Stimulated activated CD4-positive, alpha-beta T cell treated with anti-CD3 and anti-CD28 coated beads, Interleukin-12 subunit alpha, Interleukin-12 subunit beta, amount 100 ng/mL, for 4 hours (primary cell): ENCODE measurements around the gene RTN4R.

ENCODE experiments used
- DNase-seq: peaks from one replicate; pipeline ENCODE4 v3.0.0-alpha.2; 2020

RTN4R gene

DNA sequence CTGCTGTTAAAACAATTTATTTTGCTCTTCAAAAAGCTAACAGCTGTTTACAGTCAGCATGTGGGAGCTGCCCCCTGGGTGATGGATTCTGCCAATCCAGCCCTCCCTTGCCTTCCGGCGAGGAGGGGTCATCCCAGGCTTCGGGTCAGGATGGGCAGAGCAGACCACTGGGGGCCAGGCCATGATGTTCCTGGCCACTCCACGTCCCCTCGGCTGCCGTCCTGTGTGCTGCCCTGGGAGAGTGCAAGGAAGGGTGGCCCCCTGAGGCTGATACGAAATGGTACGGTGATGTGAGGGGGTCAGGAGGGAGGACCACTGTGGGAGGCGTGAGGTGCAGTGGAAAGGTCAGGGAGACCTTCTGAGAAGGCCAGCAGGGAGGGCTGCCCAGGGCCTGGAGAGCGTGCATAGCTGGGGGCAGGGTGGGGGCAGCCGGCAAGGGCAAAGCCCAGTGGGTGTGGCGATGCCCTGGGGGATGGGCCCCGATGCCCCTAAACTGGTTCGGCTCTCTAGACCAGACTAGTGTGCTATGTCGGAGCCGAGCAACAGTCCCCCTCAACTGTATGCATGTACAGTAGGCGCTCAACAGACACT lies 41.3 kb downstream of the RTN4R start:
- no peak for DNase-seq

DNA sequence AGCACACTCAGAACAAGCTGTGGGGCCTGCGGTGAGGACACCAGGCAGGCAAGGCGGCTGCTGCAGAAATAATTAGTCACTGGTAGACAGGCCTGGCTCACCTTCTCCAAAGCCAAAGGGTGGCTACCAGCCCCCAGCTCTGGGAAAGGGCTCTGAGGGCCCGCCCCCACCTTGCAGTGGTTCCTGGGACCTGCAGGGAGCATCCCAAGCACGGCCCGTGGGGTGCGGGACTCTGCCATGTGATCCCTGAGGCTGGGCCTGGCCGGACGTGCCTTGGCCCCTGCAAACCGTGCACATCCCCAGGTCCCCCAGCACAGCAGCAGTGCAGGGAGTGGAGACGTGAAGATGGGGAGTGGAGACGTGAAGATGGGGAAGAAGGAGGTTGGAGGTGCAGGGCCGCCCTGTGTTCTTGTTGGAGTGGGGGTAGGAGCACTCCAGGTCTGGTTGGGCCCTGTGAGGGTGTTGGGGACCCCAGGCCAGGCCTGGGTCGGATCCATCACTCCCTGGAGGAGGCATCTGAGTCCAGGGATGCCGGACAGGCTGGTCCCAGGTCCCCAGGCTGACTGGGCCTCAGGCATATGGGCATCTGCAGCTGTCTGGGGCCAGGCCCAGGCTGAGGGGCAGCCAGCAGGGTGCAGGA lies 41.9 kb downstream of the RTN4R start:
- DNase-seq: no peak

DNA sequence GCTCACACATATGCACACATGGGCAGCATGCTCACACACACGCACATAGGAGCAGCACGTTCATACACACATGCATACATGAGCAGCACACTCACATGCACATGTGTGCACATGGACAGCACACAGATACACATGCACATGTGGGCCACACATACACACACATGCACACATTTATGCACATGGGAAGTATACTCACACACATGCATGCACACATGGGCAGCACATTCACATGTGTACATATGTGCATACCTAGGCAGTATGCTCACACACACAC lies 42.5 kb downstream of the RTN4R start:
- no peak for DNase-seq

DNA sequence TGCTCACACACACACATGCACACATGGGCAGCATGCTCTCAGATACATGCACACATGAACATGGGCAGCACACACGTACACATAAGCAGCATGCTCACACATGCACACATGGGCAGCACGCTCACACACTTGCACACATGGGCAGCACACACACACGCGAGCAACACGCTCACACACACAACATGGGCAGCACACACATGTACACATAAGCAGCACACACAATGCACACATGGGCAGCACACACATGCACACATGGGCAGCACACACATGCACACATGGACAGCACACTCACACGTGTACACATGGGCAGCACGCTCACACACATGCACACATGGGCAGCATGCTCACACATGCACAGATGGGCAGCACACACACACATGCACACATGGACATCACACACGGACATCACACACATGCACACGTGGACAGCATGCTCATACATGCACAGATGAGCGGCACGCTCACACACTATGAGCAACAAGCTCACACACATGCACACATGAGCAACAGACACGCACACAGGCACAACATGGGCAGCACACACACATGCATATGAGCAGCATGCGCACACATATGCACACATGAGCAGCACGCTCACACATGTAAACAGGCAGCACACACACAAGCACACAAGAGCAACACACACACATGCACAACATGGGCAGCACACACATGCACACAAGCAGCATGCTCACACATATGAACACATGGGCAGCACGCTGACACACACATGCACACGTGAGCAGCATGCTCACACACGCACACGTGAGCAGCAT lies 43.0 kb downstream of the RTN4R start:
- no peak for DNase-seq

DNA sequence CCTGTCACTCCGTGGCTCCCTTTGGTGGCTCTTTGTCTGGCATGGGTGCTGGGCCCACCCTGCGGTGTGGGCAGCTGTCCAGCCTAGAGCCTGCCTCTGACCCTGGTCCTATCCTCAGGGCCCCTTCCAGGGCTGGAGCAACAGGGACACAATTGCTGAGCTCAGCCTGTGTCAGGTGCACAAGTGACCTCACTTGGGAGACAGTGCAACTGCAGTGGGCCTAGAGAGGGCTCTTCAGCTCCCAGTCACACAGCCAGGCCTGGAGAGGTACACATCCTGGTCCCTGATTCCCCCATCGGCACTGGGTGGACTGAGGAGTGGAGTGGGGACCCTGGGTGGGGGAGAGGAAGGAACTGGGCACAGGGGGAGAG lies 43.9 kb downstream of the RTN4R start:
- no peak for DNase-seq

DNA sequence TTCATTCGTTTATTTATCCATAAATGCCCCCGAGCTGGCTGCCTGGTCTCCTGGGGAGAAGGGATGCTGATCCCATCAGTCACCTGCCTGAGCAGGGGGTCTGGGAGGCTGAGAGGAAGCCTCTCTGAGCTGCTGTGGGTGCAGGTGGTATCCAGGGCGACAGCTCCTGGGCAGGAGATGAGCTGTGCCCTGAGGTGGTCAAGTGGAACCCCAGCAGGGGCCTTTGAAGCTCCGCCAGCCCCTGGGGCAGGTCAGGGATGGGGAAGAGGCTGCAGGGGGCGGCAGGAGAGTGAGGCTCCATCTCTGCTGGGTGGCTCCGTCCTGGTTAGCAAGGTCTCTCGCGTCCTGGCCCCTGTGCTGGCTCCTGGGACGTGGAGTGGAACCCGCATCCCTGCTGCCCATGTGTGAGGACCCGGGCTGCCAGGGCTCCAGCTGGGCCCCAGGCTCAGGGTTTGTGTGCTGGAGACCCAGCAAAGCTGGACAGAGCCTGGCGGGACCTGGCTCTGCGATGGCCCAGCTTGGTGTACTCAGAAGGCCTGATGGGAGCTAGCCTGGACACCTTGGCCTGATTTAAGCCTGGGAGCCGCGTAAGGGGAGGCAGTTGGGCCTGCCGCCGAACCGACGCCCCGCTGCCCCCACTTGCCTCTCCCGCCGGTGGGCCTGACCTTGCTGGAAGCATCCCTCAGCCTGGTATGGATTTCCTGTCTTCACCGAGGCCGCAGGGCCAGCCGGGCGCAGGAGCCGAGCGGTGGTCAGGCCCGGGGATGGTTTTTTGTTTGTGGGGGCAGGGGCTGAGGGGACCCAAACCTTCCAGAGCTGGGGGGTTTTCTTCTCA lies 44.5 kb downstream of the RTN4R start:
- DNase-seq: no peak

DNA sequence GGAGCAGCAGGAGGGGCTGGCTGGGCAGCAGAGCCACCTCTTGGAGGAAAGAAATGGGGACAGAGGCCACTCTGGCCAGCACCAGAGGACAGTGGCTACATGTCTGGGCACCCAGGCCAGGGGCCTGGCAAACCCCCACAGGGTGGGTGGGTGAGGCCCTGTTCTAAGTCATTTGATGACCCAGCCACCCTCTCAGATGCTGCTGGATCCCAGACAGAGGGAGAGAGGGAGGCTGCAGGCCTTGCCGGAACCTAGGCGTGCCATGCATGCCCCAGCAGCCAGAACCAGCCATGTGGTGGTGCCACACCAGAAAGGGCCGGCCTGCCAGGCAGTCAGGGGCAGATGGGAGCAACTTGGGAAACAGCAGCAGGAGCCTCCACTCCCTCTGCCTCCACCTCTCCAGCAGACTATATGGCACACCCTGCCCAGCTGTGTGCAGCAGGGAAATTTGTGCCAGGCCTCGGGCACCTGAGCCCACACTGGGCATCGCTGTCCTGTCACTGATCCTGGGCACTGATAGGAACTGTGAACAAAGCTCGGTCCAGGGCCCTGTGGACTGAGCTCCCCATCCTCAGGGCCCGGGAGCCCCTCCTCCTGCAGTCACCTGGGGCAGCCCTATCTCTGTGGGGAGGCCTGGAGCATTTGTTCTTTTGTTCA lies 45.2 kb downstream of the RTN4R start:
- no peak for DNase-seq

DNA sequence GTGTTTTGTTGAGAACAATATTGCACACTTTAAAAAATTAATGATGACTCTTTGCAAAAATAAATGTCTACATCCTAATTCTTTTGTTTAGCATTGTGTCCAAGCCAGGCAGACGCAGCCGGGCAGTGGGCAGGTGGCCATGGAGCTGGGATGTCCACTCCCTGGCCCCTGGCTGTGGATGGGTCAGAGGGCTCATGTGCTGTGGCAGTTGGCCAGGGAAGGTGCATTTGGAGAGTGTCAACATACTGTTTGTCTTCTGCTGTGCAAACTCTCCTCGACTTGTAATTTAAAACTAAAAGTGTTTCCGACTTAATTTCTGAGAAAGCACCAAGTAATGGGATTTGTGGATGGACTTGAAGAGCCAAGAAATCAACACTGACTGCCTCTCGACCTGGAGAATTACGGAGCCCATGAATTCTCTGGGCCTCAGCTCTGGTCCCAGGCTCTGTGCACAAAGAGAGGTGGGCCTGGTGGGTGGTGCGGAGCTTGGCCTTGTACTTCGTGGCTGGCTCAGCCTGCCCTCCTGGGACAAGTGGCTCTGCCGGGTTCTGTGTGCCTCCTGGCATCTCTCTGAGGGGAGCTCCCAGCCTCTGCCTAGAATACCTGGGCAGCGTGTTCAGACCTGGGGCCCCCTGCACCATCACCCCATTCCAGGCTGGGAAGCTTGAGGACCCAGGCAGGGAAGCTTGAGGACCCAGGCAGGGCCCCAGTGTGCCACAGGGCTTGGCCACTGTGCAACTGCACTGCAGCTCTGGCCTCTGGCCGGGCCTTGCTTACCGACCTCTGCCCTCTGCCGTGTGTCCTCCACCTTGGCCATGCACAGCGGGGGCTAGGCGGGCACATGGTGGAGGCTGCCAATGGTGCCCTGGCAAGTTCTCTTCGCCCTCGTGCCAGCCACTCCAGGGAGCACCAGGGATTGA lies 46.4 kb downstream of the RTN4R start:
- DNase-seq: no peak

DNA sequence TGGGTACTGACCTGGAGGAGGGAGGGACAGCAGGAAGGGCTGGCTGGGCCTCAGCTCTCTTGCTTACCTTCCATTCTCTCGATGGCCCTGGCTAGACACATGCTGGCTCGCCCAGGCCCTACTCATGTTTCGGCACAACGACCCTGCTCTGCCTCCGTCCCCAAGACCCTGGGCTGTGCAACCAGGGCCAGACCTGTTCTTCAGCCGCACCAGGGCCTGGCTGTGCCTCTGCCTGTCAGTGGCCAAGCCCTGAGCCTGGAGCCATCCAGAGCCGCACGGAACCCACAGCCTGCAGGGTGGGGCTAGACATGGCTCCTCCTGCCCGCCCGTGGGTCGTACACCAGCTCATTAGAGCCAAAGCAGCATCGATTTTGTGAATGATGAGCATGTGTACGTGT lies 47.5 kb downstream of the RTN4R start:
- DNase-seq: no peak

DNA sequence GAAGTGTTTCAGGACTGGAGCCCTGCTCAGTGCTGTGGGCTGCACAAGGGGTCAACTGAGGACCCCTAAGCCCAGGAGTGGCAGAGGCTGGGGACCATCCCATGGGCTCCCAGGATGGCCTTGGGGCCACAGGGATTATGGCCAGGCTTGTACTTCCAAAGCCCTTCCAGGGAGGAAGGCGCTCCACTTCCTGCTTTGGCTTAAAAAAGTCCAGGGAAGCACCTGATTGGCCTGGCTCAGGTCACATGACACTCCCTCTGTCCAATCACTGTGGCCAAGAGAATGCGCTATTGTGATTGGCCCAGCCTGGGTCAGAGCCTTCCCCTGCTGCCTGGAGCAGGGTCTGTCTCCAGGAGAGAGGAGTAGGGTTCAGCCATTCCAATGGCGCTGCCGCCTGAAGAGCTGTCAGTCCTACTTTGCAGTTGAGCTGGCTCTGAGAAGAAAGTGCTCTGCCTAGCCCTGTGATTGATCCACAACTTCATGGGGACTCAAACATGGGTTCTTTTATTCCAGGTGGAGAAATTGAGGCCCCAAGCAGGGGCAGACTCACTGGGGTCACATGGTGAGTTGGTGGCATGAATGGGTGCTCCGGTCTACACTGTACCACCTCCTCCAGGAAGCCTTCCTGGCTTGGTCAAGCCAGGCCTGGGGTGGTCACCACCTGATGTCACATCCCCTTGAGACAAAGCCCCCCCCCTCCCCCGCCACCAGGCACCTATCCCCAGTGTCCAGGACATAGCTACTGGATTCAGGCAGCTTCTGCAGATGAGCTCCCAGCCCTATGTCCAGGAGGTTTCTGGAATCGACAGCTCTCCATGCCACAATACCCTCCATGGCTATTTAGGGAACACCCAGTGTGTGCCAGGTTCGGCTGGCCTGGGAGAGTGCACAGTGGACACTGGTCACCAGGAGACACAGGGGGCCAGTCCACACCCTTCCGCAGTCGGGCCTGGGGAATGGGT lies 48.2 kb downstream of the RTN4R start:
- no peak for DNase-seq

DNA sequence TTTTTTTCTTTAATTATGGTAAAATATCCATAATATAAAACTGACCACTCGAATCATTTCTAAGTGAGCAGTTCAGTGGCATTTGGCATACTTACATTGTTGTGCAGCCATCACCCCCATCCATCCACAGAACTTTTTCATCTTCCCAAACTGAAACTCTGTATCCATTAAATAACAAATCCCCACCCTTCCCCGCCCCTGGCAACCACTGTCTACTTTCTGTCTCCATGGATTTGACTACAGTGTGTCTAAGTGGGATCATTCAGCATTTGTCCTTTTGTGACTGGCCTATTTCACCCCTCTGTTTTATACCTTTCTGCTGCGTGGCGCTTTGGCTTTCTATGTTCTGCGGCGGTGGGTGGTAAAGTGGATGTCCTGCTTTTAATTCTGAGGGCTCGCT lies 49.1 kb downstream of the RTN4R start:
- DNase-seq: no peak

DNA sequence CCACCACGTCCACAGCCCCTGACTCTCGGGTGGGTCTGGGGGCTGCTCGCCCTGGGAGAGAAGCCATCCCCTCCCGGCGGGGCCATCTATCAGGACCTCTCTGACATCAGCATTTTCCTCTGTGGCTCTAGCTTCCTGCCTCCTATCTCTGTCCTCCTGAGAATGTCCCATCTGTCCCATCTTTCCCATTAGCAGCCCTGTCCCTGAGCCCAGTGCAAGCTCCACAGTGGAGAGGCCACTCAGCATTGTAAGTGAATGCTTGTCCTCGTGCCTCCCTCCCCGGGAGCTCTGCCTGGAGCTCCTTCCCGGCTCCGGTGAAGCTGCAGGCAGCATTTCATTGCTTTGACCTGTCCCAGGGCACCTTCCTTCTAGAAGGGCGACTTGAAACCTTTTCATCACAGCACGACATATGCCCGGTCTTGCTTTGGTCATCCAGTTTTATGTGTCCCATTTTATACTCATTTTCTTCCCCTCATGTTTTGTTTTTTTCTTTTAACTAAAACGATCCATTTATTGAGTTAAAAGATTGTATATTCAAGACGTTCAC lies 49.7 kb downstream of the RTN4R start:
- DNase-seq: no peak

DNA sequence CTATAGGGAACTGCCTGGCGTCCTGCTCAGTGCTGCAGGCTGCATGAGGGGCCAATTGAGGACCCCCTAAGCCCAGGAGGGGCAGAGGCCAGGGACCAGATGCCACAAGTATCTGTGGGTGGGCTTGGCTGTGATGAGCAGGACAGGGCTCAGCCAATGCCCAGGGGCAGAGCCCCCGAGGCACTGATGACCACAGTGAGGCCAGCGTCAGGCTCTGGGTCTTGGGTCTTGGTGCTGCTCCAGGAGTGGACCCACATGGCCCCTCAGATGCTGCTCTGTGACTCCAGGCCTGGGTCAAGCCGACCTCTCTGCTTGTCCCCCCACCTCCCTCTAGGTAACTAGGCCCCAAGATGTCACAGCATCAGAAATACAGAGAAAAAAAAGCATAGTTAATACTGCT lies 50.6 kb downstream of the RTN4R start:
- no peak for DNase-seq

DNA sequence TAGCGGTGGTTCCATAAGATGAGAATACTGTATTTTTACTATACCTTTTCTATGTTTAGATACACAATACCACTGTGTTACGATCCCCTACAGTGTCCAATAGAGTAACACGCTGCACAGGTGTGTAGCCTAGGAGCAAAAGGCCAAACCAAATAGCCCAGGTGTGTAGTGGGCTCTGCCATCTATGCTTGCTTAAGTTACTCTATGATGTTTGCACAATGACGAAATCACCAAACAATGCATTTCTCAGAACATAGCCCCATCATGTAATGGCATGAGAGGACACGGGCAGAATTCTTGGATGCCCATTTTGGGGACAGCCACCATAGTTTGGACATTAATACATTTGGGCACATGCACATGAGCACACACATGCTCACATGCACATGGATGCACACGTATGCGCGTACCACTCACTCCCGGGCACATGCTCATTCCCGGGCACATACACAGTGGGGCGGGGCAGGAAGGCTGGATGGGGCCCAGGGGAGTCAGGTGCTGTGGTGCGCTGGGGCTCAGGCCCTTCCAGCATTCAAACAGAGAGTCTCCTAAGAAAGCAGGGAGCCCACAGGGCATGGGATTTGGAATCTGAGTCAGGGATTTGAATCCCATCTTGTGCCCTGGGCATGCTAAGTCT lies 51.1 kb downstream of the RTN4R start:
- DNase-seq: no peak

DNA sequence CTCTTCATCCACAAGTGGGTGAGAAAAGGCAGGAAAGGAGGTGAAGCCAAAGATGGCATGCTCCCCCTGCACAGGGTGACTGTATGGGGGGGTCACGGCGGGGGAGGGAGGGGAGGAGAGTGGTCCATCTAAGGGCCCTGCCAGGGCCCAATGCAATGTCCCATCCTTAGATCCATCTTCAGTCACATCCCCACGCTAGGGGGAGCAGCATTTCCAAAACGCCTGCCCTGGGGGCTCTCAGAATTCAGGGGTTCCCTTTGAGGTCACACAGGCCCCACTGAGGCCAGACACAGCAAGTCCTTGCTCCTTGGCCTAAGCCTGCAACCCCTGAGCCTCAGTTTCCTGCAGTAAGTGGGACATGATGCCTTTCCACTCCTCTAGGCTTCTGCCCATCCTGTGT lies 52.4 kb downstream of the RTN4R start:
- DNase-seq: no peak

DNA sequence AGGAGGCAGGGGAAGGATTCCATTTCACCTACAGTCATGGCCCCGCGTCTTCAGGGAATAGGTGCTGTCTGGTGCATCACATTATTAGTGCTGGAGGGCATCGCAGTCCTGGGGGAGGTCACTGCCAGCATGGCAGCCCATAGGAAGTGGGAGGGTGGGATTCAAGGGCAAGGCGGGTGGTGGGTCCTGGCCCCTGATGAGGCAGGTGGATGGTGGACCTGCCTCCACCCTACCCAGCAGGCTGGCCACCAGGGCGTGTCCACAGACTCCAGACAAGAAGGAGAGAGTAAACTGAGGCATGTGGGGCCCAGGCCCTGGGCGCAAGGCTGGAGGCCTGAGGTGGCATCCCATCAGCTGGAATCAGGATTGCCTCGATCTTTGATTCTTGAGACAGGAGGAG lies 53.3 kb downstream of the RTN4R start:
- DNase-seq: no peak

DNA sequence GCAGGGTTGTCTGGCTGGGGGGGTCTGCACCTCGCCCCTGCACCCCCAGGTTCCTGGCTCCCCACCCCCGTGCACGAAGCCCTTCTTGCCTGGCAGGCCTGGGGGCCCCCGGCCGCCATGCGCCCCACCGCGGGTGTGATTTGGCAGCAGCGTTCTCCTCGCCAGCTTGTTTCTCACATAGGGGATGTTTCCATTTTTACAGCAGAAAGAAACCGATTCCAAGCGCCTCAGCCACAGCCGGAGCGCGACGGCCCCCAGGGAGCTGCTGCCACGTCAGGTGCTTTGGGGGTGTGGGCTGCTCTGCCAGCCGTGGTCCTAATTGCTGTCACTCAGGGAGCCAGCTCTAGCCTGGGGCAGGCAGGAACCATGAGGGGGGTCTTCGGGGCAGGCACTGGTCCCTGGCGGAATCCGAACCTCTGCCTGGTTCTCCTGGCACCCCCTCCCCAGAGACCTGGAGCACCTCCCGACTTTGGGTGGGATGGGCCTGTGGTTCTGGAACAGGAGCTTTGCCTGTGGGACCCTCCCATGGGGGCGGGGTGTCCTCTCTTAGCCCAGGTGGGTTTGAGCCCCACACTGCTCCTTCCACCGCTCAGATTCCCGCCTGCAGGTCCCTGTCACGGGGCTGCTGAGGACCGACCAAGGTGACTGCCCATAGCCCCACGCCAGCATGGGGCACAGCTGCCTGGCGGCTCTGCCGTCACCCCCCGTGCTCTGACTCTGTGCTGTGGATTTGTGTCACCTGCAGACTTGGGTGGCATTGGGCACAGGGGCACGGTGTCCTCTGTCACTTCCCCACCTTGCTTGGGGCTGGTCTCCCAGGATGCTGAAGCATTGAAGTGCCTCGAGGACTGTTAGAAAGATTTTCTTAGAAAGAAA lies 54.0 kb downstream of the RTN4R start:
- no peak for DNase-seq

DNA sequence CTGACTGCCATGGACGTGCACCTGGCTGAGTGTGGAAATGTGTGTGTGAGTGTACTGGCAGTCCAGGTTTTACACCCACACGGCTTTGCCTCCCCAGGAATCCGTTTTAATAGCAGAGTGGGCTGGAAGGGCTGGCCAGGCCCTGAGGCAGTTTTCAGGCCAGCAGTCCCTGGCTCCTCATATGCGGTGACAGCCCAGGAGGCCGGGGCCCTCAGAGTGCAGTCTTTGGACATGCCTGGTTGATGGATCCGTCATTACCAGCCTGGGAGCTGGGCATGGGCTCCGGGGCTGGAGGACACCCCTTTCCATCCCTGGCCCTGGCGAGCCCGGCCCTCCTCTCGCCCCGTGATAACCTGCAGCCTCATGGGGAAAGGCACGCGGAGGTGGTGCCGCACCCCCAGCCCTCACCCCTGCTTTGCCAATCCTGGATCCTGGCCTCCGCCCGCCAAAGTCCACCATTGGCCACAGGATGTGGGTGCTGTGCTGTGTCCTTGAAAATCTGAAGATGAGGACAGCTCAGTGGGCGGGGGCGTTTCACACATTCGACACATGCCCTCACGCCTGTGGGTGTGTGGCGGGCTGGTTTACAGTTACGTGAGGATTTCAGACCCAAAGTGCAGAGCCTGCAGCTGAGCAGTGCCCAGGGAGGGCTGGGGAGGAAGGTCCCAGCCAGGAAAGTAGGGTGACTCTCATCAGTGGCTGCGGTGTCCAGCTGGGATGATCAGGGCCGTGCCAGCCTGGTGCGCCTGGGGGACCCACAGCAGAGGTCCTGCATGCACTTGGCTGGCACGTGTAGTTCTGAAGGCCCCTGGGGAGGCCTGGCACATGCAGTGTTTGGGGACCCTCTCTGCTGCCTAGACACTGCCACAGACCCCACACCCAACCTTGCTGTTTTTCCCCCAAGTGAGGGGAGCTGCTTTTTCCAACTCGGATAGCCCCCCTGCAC lies 55.1 kb downstream of the RTN4R start:
- DNase-seq: no peak
